ENCODE measurements around the gene PLA2G4A. TPM values are rescaled to one million over a fixed set of nuclear protein-coding genes. Genes with fewer than 3 reads are reported as not detected.

The PLA2G4A gene
- total and polyA plus RNA-seq, 12 donors, result 4.2 to 53.1 (median 14.9) TPM

DNA sequence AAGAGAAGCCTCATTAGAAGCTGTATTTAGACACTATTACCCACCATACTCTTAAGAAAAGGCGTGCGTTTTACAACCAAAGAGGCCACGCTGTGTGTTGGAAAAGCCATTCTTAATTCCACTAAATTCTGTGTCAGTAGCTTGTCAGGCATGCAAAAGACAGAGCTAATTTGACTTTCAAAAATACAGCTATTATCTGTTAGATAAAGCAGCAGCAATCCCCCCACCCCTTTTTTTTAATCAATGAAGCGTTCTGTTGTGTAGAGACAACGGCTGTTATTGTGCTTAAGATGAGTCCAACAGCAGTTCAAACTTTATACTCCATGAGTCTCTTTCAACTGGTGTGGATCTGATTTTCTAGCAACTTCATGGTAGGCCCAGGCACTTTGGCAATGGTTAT lies 43.5 kb downstream of the PLA2G4A start:
- WGBS, 4 donors, result 83 to 91% (median 86%) methylated on average over 5 of the region's 5 CpGs
- no peak overlapping the region for H3K27ac ChIP-seq
- H3K4me3 ChIP-seq, result no peak overlapping the region
- intact Hi-C loops (cut with DNase I), result no loop called here
- H3K9me3 ChIP-seq (replicated peaks in 1 of 3), result no peaks in the 10 kb centered on the region
- DNase-seq, result no peak
- no peaks in the 10 kb centered on the region for H3K4me1 ChIP-seq (replicated peaks in 1 of 2)
- no peak for TF ChIP-seq POLR2A (IDR thresholded peaks at IDR 0.05)
- TF ChIP-seq, protein P1, sequence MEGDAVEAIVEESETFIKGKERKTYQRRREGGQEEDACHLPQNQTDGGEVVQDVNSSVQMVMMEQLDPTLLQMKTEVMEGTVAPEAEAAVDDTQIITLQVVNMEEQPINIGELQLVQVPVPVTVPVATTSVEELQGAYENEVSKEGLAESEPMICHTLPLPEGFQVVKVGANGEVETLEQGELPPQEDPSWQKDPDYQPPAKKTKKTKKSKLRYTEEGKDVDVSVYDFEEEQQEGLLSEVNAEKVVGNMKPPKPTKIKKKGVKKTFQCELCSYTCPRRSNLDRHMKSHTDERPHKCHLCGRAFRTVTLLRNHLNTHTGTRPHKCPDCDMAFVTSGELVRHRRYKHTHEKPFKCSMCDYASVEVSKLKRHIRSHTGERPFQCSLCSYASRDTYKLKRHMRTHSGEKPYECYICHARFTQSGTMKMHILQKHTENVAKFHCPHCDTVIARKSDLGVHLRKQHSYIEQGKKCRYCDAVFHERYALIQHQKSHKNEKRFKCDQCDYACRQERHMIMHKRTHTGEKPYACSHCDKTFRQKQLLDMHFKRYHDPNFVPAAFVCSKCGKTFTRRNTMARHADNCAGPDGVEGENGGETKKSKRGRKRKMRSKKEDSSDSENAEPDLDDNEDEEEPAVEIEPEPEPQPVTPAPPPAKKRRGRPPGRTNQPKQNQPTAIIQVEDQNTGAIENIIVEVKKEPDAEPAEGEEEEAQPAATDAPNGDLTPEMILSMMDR (IDR thresholded peaks at IDR 0.05), result no peak
- no peaks in the 10 kb centered on the region for H3K36me3 ChIP-seq (replicated peaks in 1 of 2)
- no peaks in the 10 kb centered on the region for H3K27me3 ChIP-seq

DNA sequence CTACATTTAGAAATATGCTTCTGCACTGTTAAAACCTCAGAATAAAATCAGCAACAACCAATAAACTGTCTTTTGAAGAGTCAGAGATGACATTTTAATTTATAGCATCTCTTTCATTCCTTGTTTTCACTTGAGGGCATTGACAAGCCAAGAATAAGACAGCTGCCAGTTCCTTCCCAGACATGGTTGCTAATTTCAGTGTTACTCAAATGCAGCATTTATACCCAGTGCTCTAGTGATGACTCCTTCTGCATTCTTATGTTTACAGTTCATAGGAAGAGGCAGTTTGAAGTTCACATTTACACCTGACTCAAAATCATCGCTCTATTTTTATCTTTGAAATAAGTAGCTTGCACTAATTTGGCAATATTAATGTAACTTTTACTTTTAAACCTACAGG lies 44.9 kb downstream of the PLA2G4A start:
- H3K4me1 ChIP-seq (replicated peaks in 1 of 2), result no peaks in the 10 kb centered on the region
- no peaks in the 10 kb centered on the region for H3K9me3 ChIP-seq (replicated peaks in 1 of 3)
- H3K27ac ChIP-seq, result no peak overlapping the region
- WGBS, 4 donors, result 71 to 86% (median 84%) methylated on average over 1 of the region's 1 CpG
- no peaks in the 10 kb centered on the region for H3K36me3 ChIP-seq (replicated peaks in 1 of 2)
- H3K27me3 ChIP-seq, result no peaks in the 10 kb centered on the region
- intact Hi-C loops (cut with DNase I), result no loop called here
- H3K4me3 ChIP-seq, result no peak overlapping the region
- no peak for TF ChIP-seq POLR2A (IDR thresholded peaks at IDR 0.05)
- TF ChIP-seq, protein P1 (IDR thresholded peaks at IDR 0.05), result no peak
- DNase-seq, result no peak

DNA sequence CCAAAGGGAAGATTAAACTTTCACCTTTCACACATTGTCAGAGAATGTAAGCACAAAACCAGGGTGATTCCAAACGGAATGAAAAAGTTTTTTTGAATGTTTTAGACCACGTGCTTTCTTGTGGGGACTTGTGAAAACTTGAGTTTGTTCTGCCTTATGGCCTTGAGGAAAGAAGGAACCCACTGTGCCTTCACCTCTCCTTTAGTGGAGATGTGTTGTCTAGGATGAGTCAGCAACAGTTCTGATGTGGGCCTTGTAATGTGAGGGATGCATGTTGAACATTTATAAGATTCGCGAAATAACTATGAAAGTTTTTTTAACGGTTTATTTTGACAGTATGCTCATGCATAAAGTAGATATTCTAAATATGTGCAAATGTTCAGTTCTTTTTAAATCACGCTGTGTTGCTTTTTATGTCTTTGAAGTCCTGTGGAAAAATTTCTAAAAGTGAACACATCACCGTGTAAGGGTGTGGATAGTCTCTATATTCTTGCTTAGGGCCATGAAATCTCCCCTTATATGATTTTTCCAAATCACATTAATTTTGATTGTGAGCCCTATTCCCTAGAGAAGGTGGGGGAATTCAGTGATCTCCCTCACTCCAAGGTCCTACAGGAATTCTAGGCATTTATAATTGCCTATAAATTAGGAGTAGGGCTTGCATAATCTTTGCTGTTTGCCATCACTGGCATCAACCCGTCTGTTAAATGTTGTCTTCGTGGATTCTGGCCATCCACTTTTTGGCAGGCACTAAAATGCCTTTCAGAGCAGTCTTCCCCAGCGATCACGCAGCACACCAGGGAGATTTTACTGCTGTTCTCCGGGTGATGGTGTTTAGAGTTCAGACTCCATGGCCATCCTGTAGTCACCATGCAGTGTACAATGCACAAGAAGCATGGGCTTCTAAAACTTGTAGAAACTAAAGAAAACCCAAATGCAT lies 47.4 kb downstream of the PLA2G4A start:
- no peak overlapping the region for H3K4me3 ChIP-seq
- H3K9me3 ChIP-seq (replicated peaks in 1 of 3), result no peaks in the 10 kb centered on the region
- H3K4me1 ChIP-seq (replicated peaks in 1 of 2), result peaks cover 0 to 8% of the 10 kb centered on the region in 2 donors
- no peaks in the 10 kb centered on the region for H3K36me3 ChIP-seq (replicated peaks in 1 of 2)
- H3K27ac ChIP-seq, result no peak overlapping the region
- no peak for TF ChIP-seq POLR2A (IDR thresholded peaks at IDR 0.05)
- TF ChIP-seq, protein P1 (IDR thresholded peaks at IDR 0.05), result no peak
- intact Hi-C loops (cut with DNase I), result no loop called here
- no peaks in the 10 kb centered on the region for H3K27me3 ChIP-seq
- DNase-seq, result no peak
- WGBS, 4 donors, result 73 to 76% (median 75%) methylated on average over 12 of the region's 12 CpGs

DNA sequence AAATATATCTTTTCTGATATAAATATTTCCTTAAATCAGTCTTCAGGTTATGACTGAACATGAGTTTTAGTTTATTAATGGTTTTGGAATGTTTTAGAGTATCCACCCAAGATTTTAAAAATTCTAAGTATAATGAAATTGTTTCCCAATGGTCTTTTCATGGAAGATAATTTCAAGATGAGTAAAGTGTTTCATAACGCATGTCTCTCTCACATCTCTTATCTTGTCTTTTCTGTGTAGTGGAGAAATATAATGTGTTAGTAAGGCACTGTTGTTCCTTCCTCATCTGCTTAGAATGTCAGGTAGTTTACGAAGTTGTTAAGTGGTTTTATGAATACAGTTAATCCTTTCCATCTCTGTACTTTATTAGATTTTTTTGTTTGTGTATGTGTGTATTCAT lies 49.6 kb downstream of the PLA2G4A start:
- 63 to 75% (median 71%) methylated on average over 2 of the region's 2 CpGs for WGBS, 4 donors
- Histone ChIP-seq H3K36me3 (replicated peaks in 1 of 2) (no peaks in the 10 kb centered on the region), H3K9me3 (replicated peaks in 1 of 3) (no peaks in the 10 kb centered on the region), H3K27ac (no peak overlapping the region), H3K27me3 (no peaks in the 10 kb centered on the region), H3K4me3 (no peak overlapping the region), H3K4me1 (replicated peaks in 1 of 2) (peaks cover 0 to 9% of the 10 kb centered on the region in 2 donors)
- DNase-seq, result no peak
- intact Hi-C loops (cut with DNase I), result no loop called here
- TF ChIP-seq, protein P1 (IDR thresholded peaks at IDR 0.05), result no peak
- no peak for TF ChIP-seq POLR2A (IDR thresholded peaks at IDR 0.05)

Data from adrenal gland (tissue), 12 donors.